WTC11 (cell line): ENCODE results near the gene TBC1D24. TPM values are rescaled to one million over a fixed set of nuclear protein-coding genes. Genes with fewer than 3 reads are reported as not detected.

Experiments used
- ATAC-seq: fragments of 200-7000 bp; cut with Tn5 transposase; 2 replicates; pipeline ENCODE4 v1.10.0; 2021; ENCODE audit warnings: mild to moderate bottlenecking, moderate library complexity
- CTCF ChIA-PET: fragments of 300-600 bp; sonication (Branson Sonifier 250); formaldehyde crosslinking; loops from one replicate; lab custom pipeline; 2021; ENCODE audit warnings: antibody characterized with exemption; lab: Charles Lee
- POLR2A ChIA-PET: fragments of 350-600 bp; sonication (Branson Sonifier 250); formaldehyde crosslinking; loops from one replicate; lab custom pipeline; 2021; ENCODE audit warnings: antibody characterized with exemption; lab: Charles Lee
- DNase-seq: peaks from one replicate; pipeline ENCODE4 v3.0.0; 2021; ENCODE audit warnings: low spot score
- H3K27ac Mint-ChIP-seq: 2 replicates; pipeline ENCODE4 v1.8.0; 2021; ENCODE audit warnings: mixed read lengths
- H3K27me3 Mint-ChIP-seq: 2 replicates; pipeline ENCODE4 v1.8.0; 2021; ENCODE audit warnings: low read depth, mild to moderate bottlenecking, moderate library complexity, mixed read lengths
- H3K36me3 Mint-ChIP-seq: 2 replicates; pipeline ENCODE4 v1.8.0; 2021; ENCODE audit warnings: mixed read lengths
- H3K4me1 Mint-ChIP-seq: 2 replicates; pipeline ENCODE4 v1.8.0; 2022; ENCODE audit warnings: mixed read lengths
- H3K4me3 Mint-ChIP-seq: 2 replicates; pipeline ENCODE4 v1.8.0; 2021; ENCODE audit warnings: mild to moderate bottlenecking, moderate library complexity, mixed read lengths
- H3K9me3 Mint-ChIP-seq: 2 replicates; pipeline ENCODE4 v1.8.0; 2021; ENCODE audit warnings: mixed read lengths
- CREB1 ChIP-seq: sonication (generic); formaldehyde crosslinking; IDR thresholded peaks from 2 replicates; pipeline ENCODE4 v1.8.0; 2023; ENCODE audit warnings: mild to moderate bottlenecking, missing genetic modification reagents
- ESRRA ChIP-seq: sonication (generic); formaldehyde crosslinking; IDR thresholded peaks from 2 replicates; pipeline ENCODE4 v1.8.1; 2022; ENCODE audit warnings: mild to moderate bottlenecking, missing genetic modification reagents, borderline replicate concordance
- FOXJ3 ChIP-seq: sonication (generic); formaldehyde crosslinking; IDR thresholded peaks from 2 replicates; pipeline ENCODE4 v1.9.0; 2021; ENCODE audit warnings: missing genetic modification reagents, mild to moderate bottlenecking, borderline replicate concordance
- FOXP1 ChIP-seq: sonication (generic); formaldehyde crosslinking; IDR thresholded peaks from 2 replicates; pipeline ENCODE4 v1.8.0; 2022; ENCODE audit warnings: missing genetic modification reagents, mild to moderate bottlenecking, moderate library complexity, borderline replicate concordance
- GTF2I ChIP-seq: fragments of 250-450 bp; sonication (Bioruptor Pico); conservative IDR thresholded peaks from 2 replicates; pipeline ENCODE4 v1.4.0; 2021; ENCODE audit warnings: mild to moderate bottlenecking
- HMGA2 ChIP-seq: fragments of 250-450 bp; sonication (Bioruptor Pico); IDR thresholded peaks from 2 replicates; pipeline ENCODE4 v1.4.0; 2021; ENCODE audit warnings: mild to moderate bottlenecking, moderate library complexity
- JAZF1 ChIP-seq: fragments of 250-450 bp; sonication (Bioruptor Pico); IDR thresholded peaks from 2 replicates; pipeline ENCODE4 v1.9.0; 2021; ENCODE audit warnings: moderate library complexity, mild to moderate bottlenecking, inconsistent platforms
- NR3C1 ChIP-seq: sonication (generic); formaldehyde crosslinking; conservative IDR thresholded peaks from 2 replicates; pipeline ENCODE4 v1.8.1; 2023; ENCODE audit warnings: low read depth, mild to moderate bottlenecking, missing genetic modification reagents
- PRRX2 ChIP-seq: fragments of 250-450 bp; sonication (Bioruptor Pico); IDR thresholded peaks from 2 replicates; pipeline ENCODE4 v1.8.0; 2021; ENCODE audit warnings: mild to moderate bottlenecking
- RELA ChIP-seq: sonication (generic); formaldehyde crosslinking; IDR thresholded peaks from 2 replicates; pipeline ENCODE4 v1.8.1; 2022; ENCODE audit warnings: missing genetic modification reagents, mild to moderate bottlenecking, borderline replicate concordance
- ZNF138 ChIP-seq: sonication (generic); formaldehyde crosslinking; conservative IDR thresholded peaks from 2 replicates; pipeline ENCODE4 v1.8.1; 2022; ENCODE audit warnings: mild to moderate bottlenecking, moderate library complexity, missing genetic modification reagents
- ZNF416 ChIP-seq: fragments of 250-450 bp; sonication (Bioruptor Pico); IDR thresholded peaks from 2 replicates; pipeline ENCODE4 v1.9.0; 2021; ENCODE audit warnings: mild to moderate bottlenecking, inconsistent platforms
- total RNA-seq: library from RNA; stranded (reverse); gene quantifications from 3 replicates; pipeline ENCODE4 v1.2.3, GENCODE V29; 2021
- TF ChIP-seq, protein P1 (sequence below): sonication (generic); formaldehyde crosslinking; IDR thresholded peaks from 2 replicates; pipeline ENCODE4 v1.8.0; 2023; ENCODE audit warnings: missing genetic modification reagents, mild to moderate bottlenecking, borderline replicate concordance
- TF ChIP-seq, protein P2 (sequence below): fragments of 250-450 bp; sonication (Bioruptor Pico); IDR thresholded peaks from 2 replicates; pipeline ENCODE4 v2.1.2; 2022; ENCODE audit warnings: mild to moderate bottlenecking, moderate library complexity
- TF ChIP-seq, protein P3 (sequence below): sonication (generic); formaldehyde crosslinking; conservative IDR thresholded peaks from 2 replicates; pipeline ENCODE4 v1.8.1; 2023; ENCODE audit warnings: mild to moderate bottlenecking, low read depth, missing genetic modification reagents, moderate library complexity
- TF ChIP-seq, protein P4 (sequence below): sonication (generic); formaldehyde crosslinking; IDR thresholded peaks from 2 replicates; pipeline ENCODE4 v1.8.1; 2022; ENCODE audit warnings: mild to moderate bottlenecking, moderate library complexity, missing genetic modification reagents
- TF ChIP-seq, protein P5 (sequence below): fragments of 250-450 bp; sonication (Bioruptor Pico); IDR thresholded peaks from 2 replicates; pipeline ENCODE4 v1.8.0; 2021; ENCODE audit warnings: mild to moderate bottlenecking
- TF ChIP-seq, protein P6 (sequence below): sonication (generic); formaldehyde crosslinking; IDR thresholded peaks from 2 replicates; pipeline ENCODE4 v1.8.1; 2022; ENCODE audit warnings: mild to moderate bottlenecking, missing genetic modification reagents, moderate library complexity, borderline replicate concordance

The TBC1D24 gene
- total RNA-seq, 1 experiment from 2014 or later, result 21.0 TPM

DNA sequence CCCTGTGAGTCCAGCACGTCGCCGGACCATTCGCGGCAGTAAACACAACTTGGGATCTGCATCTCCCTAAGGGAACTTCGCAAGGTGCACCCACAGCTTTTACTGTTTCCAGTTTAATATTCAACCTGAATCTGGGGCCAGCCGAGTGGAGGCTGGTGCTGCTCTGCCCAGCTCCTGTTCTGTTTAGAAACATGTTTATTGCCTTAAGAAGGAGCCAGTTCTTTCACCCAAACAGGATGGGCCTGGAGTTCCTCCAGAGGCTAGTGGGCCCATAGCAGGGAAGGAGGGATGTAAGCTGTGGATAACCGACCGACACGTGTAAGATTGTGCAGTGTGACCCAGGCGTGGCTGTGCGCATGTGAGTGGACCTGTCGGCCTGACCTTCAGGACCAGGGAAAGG, 17.4 kb downstream of the TBC1D24 start (continued):
- TF ChIP-seq, protein P1, sequence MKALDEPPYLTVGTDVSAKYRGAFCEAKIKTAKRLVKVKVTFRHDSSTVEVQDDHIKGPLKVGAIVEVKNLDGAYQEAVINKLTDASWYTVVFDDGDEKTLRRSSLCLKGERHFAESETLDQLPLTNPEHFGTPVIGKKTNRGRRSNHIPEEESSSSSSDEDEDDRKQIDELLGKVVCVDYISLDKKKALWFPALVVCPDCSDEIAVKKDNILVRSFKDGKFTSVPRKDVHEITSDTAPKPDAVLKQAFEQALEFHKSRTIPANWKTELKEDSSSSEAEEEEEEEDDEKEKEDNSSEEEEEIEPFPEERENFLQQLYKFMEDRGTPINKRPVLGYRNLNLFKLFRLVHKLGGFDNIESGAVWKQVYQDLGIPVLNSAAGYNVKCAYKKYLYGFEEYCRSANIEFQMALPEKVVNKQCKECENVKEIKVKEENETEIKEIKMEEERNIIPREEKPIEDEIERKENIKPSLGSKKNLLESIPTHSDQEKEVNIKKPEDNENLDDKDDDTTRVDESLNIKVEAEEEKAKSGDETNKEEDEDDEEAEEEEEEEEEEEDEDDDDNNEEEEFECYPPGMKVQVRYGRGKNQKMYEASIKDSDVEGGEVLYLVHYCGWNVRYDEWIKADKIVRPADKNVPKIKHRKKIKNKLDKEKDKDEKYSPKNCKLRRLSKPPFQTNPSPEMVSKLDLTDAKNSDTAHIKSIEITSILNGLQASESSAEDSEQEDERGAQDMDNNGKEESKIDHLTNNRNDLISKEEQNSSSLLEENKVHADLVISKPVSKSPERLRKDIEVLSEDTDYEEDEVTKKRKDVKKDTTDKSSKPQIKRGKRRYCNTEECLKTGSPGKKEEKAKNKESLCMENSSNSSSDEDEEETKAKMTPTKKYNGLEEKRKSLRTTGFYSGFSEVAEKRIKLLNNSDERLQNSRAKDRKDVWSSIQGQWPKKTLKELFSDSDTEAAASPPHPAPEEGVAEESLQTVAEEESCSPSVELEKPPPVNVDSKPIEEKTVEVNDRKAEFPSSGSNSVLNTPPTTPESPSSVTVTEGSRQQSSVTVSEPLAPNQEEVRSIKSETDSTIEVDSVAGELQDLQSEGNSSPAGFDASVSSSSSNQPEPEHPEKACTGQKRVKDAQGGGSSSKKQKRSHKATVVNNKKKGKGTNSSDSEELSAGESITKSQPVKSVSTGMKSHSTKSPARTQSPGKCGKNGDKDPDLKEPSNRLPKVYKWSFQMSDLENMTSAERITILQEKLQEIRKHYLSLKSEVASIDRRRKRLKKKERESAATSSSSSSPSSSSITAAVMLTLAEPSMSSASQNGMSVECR (CRISPR knock-in tag), result no peak
- TF ChIP-seq CREB1 (CRISPR knock-in tag) (no peak), JAZF1 (CRISPR knock-in tag) (no peak), ZNF138 (CRISPR knock-in tag) (no peak)
- TF ChIP-seq, protein P2, sequence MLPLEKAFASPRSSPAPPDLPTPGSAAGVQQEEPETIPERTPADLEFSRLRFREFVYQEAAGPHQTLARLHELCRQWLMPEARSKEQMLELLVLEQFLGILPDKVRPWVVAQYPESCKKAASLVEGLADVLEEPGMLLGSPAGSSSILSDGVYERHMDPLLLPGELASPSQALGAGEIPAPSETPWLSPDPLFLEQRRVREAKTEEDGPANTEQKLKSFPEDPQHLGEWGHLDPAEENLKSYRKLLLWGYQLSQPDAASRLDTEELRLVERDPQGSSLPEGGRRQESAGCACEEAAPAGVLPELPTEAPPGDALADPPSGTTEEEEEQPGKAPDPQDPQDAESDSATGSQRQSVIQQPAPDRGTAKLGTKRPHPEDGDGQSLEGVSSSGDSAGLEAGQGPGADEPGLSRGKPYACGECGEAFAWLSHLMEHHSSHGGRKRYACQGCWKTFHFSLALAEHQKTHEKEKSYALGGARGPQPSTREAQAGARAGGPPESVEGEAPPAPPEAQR (CRISPR knock-in tag), result no peak
- TF ChIP-seq, protein P3, sequence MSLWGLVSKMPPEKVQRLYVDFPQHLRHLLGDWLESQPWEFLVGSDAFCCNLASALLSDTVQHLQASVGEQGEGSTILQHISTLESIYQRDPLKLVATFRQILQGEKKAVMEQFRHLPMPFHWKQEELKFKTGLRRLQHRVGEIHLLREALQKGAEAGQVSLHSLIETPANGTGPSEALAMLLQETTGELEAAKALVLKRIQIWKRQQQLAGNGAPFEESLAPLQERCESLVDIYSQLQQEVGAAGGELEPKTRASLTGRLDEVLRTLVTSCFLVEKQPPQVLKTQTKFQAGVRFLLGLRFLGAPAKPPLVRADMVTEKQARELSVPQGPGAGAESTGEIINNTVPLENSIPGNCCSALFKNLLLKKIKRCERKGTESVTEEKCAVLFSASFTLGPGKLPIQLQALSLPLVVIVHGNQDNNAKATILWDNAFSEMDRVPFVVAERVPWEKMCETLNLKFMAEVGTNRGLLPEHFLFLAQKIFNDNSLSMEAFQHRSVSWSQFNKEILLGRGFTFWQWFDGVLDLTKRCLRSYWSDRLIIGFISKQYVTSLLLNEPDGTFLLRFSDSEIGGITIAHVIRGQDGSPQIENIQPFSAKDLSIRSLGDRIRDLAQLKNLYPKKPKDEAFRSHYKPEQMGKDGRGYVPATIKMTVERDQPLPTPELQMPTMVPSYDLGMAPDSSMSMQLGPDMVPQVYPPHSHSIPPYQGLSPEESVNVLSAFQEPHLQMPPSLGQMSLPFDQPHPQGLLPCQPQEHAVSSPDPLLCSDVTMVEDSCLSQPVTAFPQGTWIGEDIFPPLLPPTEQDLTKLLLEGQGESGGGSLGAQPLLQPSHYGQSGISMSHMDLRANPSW (CRISPR knock-in tag), result no peak

DNA sequence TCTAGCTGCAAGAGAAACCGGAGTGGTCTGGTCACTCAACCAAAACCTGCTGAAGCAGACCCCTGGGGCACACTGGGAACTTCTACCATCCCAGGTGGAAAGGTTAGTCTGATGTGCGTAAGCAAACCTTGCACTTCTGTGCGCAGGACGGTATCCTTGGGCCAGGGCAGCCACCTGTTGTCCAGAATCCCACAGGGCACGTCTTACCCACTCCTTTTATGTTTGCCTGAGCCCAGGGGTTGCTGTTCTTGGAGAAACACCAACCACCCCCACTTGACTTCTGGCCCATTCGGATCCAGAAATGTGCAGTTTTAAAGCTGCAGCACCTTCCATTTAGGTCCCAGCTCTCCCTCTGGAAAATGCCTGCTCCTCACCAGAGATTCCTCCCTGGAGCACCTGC, 18.7 kb downstream of the TBC1D24 start:
- Mint-ChIP-seq H3K9me3 (no peaks in the 10 kb centered on the region), H3K4me1 (no peaks in the 10 kb centered on the region), H3K27ac (no peak overlapping the region), H3K4me3 (no peak overlapping the region), H3K27me3 (no peaks in the 10 kb centered on the region), H3K36me3 (peaks cover 5% of the 10 kb centered on the region)
- ATAC-seq (no peak), DNase-seq (no peak)
- ChIA-PET POLR2A (no interaction called here), CTCF (no interaction called here)
- TF ChIP-seq ZNF416 (CRISPR knock-in tag) (no peak), RELA (CRISPR knock-in tag) (no peak), FOXP1 (CRISPR knock-in tag) (no peak), NR3C1 (CRISPR knock-in tag) (no peak), PRRX2 (CRISPR knock-in tag) (no peak), ESRRA (no peak), HMGA2 (CRISPR knock-in tag) (no peak), CREB1 (CRISPR knock-in tag) (no peak), FOXJ3 (CRISPR knock-in tag) (no peak), GTF2I (CRISPR knock-in tag) (no peak)
- TF ChIP-seq, protein P4, sequence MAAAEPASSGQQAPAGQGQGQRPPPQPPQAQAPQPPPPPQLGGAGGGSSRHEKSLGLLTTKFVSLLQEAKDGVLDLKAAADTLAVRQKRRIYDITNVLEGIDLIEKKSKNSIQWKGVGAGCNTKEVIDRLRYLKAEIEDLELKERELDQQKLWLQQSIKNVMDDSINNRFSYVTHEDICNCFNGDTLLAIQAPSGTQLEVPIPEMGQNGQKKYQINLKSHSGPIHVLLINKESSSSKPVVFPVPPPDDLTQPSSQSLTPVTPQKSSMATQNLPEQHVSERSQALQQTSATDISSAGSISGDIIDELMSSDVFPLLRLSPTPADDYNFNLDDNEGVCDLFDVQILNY (CRISPR knock-in tag), result no peak
- TF ChIP-seq, protein P5, sequence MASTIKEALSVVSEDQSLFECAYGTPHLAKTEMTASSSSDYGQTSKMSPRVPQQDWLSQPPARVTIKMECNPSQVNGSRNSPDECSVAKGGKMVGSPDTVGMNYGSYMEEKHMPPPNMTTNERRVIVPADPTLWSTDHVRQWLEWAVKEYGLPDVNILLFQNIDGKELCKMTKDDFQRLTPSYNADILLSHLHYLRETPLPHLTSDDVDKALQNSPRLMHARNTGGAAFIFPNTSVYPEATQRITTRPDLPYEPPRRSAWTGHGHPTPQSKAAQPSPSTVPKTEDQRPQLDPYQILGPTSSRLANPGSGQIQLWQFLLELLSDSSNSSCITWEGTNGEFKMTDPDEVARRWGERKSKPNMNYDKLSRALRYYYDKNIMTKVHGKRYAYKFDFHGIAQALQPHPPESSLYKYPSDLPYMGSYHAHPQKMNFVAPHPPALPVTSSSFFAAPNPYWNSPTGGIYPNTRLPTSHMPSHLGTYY, result no peak
- TF ChIP-seq, protein P1 (CRISPR knock-in tag), result no peak
- TF ChIP-seq, protein P6, sequence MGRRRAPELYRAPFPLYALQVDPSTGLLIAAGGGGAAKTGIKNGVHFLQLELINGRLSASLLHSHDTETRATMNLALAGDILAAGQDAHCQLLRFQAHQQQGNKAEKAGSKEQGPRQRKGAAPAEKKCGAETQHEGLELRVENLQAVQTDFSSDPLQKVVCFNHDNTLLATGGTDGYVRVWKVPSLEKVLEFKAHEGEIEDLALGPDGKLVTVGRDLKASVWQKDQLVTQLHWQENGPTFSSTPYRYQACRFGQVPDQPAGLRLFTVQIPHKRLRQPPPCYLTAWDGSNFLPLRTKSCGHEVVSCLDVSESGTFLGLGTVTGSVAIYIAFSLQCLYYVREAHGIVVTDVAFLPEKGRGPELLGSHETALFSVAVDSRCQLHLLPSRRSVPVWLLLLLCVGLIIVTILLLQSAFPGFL, result no peak
